ENCODE measurements around the gene DDI2.

Gene DDI2

GRCh38 chr1:15717418-15718125, 100.3 kb downstream of the DDI2 start:
- DNase-seq (ENCODE audit: low read depth), result no peak
- H3K4me3 ChIP-seq (ENCODE audit: low read depth, low read length), result no peak overlapping the region
- no peak for TF ChIP-seq POLR2A (IDR thresholded peaks at IDR 0.05; ENCODE audit: extremely low read depth, insufficient read length)

- no peak for DNase-seq (ENCODE audit: low read depth)
- no peak overlapping the region for H3K4me3 ChIP-seq (ENCODE audit: low read depth, low read length)
- TF ChIP-seq POLR2A (IDR thresholded peaks at IDR 0.05; ENCODE audit: extremely low read depth, insufficient read length) (no peak), CTCF (IDR thresholded peaks at IDR 0.05; ENCODE audit: low read depth, low read length) (no peak), MAX (IDR thresholded peaks at IDR 0.05; ENCODE audit: low read depth, low read length) (no peak), MYC (IDR thresholded peaks at IDR 0.05; ENCODE audit: low read depth, low read length) (no peak)
These were observed 100.9 kb downstream of the DDI2 start for GRCh38 chr1:15718199-15718601.
